Activated naive CD8-positive, alpha-beta T cell treated with anti-CD3 and anti-CD28 coated beads for 36 hours (primary cell): ENCODE results near the gene HOMER1. TPM values are rescaled to one million over a fixed set of nuclear protein-coding genes. Genes with fewer than 3 reads are reported as not detected.

ENCODE experiments used
- DNase-seq: peaks from one replicate; pipeline ENCODE4 v3.0.0; 2021
- H3K27ac Mint-ChIP-seq: one replicate; pipeline ENCODE4 v1.8.0; 2022; ENCODE audit warnings: mild to moderate bottlenecking, moderate library complexity, mixed read lengths
- H3K27me3 Mint-ChIP-seq: one replicate; pipeline ENCODE4 v1.8.0; 2022; ENCODE audit warnings: mild to moderate bottlenecking, mixed read lengths
- H3K36me3 Mint-ChIP-seq: one replicate; pipeline ENCODE4 v1.8.0; 2021; ENCODE audit warnings: mild to moderate bottlenecking, mixed read lengths
- H3K4me1 Mint-ChIP-seq: one replicate; pipeline ENCODE4 v1.8.0; 2021; ENCODE audit warnings: mixed read lengths
- H3K4me3 Mint-ChIP-seq: one replicate; pipeline ENCODE4 v1.8.0; 2022; ENCODE audit warnings: mild to moderate bottlenecking, moderate library complexity, mixed read lengths
- H3K9me3 Mint-ChIP-seq: one replicate; pipeline ENCODE4 v1.8.0; 2022; ENCODE audit warnings: mixed read lengths
- total RNA-seq, 2 experiments: library from RNA; stranded (reverse); gene quantifications; one replicate each; pipeline ENCODE4 v1.2.3, GENCODE V29; 2021

Gene HOMER1
- total RNA-seq, 2 experiments from 2014 or later, result 12.8 to 13.0 TPM

GRCh38 chr5:79487251-79487650 lies 26.7 kb downstream of the HOMER1 start:
- DNase-seq, result no peak
- peaks cover 1% of the 10 kb centered on the region for H3K9me3 Mint-ChIP-seq
- no peaks in the 10 kb centered on the region for H3K27me3 Mint-ChIP-seq
- H3K4me1 Mint-ChIP-seq, result no peaks in the 10 kb centered on the region
- peaks cover 5% of the 10 kb centered on the region for H3K36me3 Mint-ChIP-seq
- H3K27ac Mint-ChIP-seq, result no peak overlapping the region
- H3K4me3 Mint-ChIP-seq, result no peak overlapping the region

- Mint-ChIP-seq H3K27me3 (no peaks in the 10 kb centered on the region), H3K4me1 (no peaks in the 10 kb centered on the region)
Observed at GRCh38 chr5:79486116-79486515, 27.8 kb downstream of the HOMER1 start.

GRCh38 chr5:79484731-79485130 lies 29.2 kb downstream of the HOMER1 start:
- Mint-ChIP-seq H3K27ac (no peak overlapping the region), H3K36me3 (peaks cover 5% of the 10 kb centered on the region), H3K4me1 (no peaks in the 10 kb centered on the region), H3K9me3 (peaks cover 1% of the 10 kb centered on the region), H3K4me3 (no peak overlapping the region), H3K27me3 (no peaks in the 10 kb centered on the region)
- DNase-seq, result no peak

More at GRCh38 chr5:79486116-79486515, 27.8 kb downstream of the HOMER1 start:
- no peak overlapping the region for H3K27ac Mint-ChIP-seq
- no peak for DNase-seq
- H3K4me3 Mint-ChIP-seq, result no peak overlapping the region
- peaks cover 1% of the 10 kb centered on the region for H3K9me3 Mint-ChIP-seq
- H3K36me3 Mint-ChIP-seq, result peaks cover 5% of the 10 kb centered on the region

GRCh38 chr5:79481574-79481973 lies 32.4 kb downstream of the HOMER1 start:
- no peak overlapping the region for H3K4me3 Mint-ChIP-seq

GRCh38 chr5:79480991-79481390 lies 32.9 kb downstream of the HOMER1 start:
- no peaks in the 10 kb centered on the region for H3K27me3 Mint-ChIP-seq
- H3K4me3 Mint-ChIP-seq, result no peak overlapping the region
- DNase-seq, result no peak
- peaks cover 2% of the 10 kb centered on the region for H3K9me3 Mint-ChIP-seq
- H3K4me1 Mint-ChIP-seq, result no peaks in the 10 kb centered on the region
- H3K36me3 Mint-ChIP-seq, result peaks cover 5% of the 10 kb centered on the region
- no peak overlapping the region for H3K27ac Mint-ChIP-seq

More at GRCh38 chr5:79481574-79481973, 32.4 kb downstream of the HOMER1 start:
- no peaks in the 10 kb centered on the region for H3K27me3 Mint-ChIP-seq
- H3K27ac Mint-ChIP-seq, result no peak overlapping the region
- H3K36me3 Mint-ChIP-seq, result peaks cover 5% of the 10 kb centered on the region
- peaks cover 2% of the 10 kb centered on the region for H3K9me3 Mint-ChIP-seq
- no peak for DNase-seq
- no peaks in the 10 kb centered on the region for H3K4me1 Mint-ChIP-seq

GRCh38 chr5:79475152-79475466 lies 38.8 kb downstream of the HOMER1 start:
- Mint-ChIP-seq H3K4me3 (no peak overlapping the region), H3K9me3 (peaks cover 1% of the 10 kb centered on the region), H3K4me1 (no peaks in the 10 kb centered on the region), H3K36me3 (no peaks in the 10 kb centered on the region), H3K27me3 (no peaks in the 10 kb centered on the region), H3K27ac (no peak overlapping the region)
- DNase-seq, result no peak

GRCh38 chr5:79474367-79475151 lies 39.4 kb downstream of the HOMER1 start:
- Mint-ChIP-seq H3K27ac (no peak overlapping the region), H3K27me3 (no peaks in the 10 kb centered on the region), H3K9me3 (peaks cover 1% of the 10 kb centered on the region), H3K4me3 (no peak overlapping the region), H3K36me3 (no peaks in the 10 kb centered on the region), H3K4me1 (no peaks in the 10 kb centered on the region)
- no peak for DNase-seq

- Mint-ChIP-seq H3K4me3 (no peak overlapping the region), H3K27me3 (no peaks in the 10 kb centered on the region), H3K4me1 (no peaks in the 10 kb centered on the region), H3K9me3 (no peaks in the 10 kb centered on the region), H3K36me3 (no peaks in the 10 kb centered on the region), H3K27ac (no peak overlapping the region)
- no peak for DNase-seq
Observed at GRCh38 chr5:79471556-79471955, 42.4 kb downstream of the HOMER1 start.

GRCh38 chr5:79464695-79465332 lies 49.1 kb downstream of the HOMER1 start:
- H3K4me3 Mint-ChIP-seq, result no peak overlapping the region
- no peaks in the 10 kb centered on the region for H3K4me1 Mint-ChIP-seq
- DNase-seq, result no peak
- H3K27me3 Mint-ChIP-seq, result no peaks in the 10 kb centered on the region
- no peak overlapping the region for H3K27ac Mint-ChIP-seq
- H3K36me3 Mint-ChIP-seq, result no peaks in the 10 kb centered on the region
- no peaks in the 10 kb centered on the region for H3K9me3 Mint-ChIP-seq

- no peaks in the 10 kb centered on the region for H3K27me3 Mint-ChIP-seq
- H3K9me3 Mint-ChIP-seq, result no peaks in the 10 kb centered on the region
- no peak overlapping the region for H3K27ac Mint-ChIP-seq
- DNase-seq, result no peak
- no peaks in the 10 kb centered on the region for H3K36me3 Mint-ChIP-seq
- H3K4me3 Mint-ChIP-seq, result no peak overlapping the region
- H3K4me1 Mint-ChIP-seq, result no peaks in the 10 kb centered on the region
Observed at GRCh38 chr5:79464278-79464677, 49.7 kb downstream of the HOMER1 start.

GRCh38 chr5:79459626-79460025 lies 54.3 kb downstream of the HOMER1 start:
- Mint-ChIP-seq H3K27me3 (no peaks in the 10 kb centered on the region), H3K4me3 (no peak overlapping the region), H3K4me1 (peaks cover 4% of the 10 kb centered on the region)

GRCh38 chr5:79456890-79457583 lies 56.9 kb downstream of the HOMER1 start:
- no peaks in the 10 kb centered on the region for H3K27me3 Mint-ChIP-seq

More at GRCh38 chr5:79459626-79460025, 54.3 kb downstream of the HOMER1 start:
- H3K9me3 Mint-ChIP-seq, result no peaks in the 10 kb centered on the region
- DNase-seq, result no peak
- H3K36me3 Mint-ChIP-seq, result peaks cover 2% of the 10 kb centered on the region
- H3K27ac Mint-ChIP-seq, result no peak overlapping the region

GRCh38 chr5:79456400-79456799 lies 57.5 kb downstream of the HOMER1 start:
- H3K4me3 Mint-ChIP-seq, result no peak overlapping the region
- no peaks in the 10 kb centered on the region for H3K27me3 Mint-ChIP-seq
- no peaks in the 10 kb centered on the region for H3K9me3 Mint-ChIP-seq
- H3K36me3 Mint-ChIP-seq, result peaks cover 2% of the 10 kb centered on the region
- no peak for DNase-seq
- H3K27ac Mint-ChIP-seq, result no peak overlapping the region
- H3K4me1 Mint-ChIP-seq, result peaks cover 4% of the 10 kb centered on the region

More at GRCh38 chr5:79456890-79457583, 56.9 kb downstream of the HOMER1 start:
- peaks cover 4% of the 10 kb centered on the region for H3K4me1 Mint-ChIP-seq
- H3K9me3 Mint-ChIP-seq, result no peaks in the 10 kb centered on the region
- no peak overlapping the region for H3K4me3 Mint-ChIP-seq
- H3K36me3 Mint-ChIP-seq, result peaks cover 2% of the 10 kb centered on the region
- H3K27ac Mint-ChIP-seq, result no peak overlapping the region
- no peak for DNase-seq

- peaks cover 2% of the 10 kb centered on the region for H3K36me3 Mint-ChIP-seq
- no peaks in the 10 kb centered on the region for H3K27me3 Mint-ChIP-seq
- H3K9me3 Mint-ChIP-seq, result no peaks in the 10 kb centered on the region
- no peak overlapping the region for H3K4me3 Mint-ChIP-seq
- DNase-seq, result no peak
- no peak overlapping the region for H3K27ac Mint-ChIP-seq
- H3K4me1 Mint-ChIP-seq, result peaks cover 4% of the 10 kb centered on the region
Observed at GRCh38 chr5:79454043-79454442, 59.9 kb downstream of the HOMER1 start.

- peaks cover 5% of the 10 kb centered on the region for H3K36me3 Mint-ChIP-seq
- H3K4me3 Mint-ChIP-seq, result no peak overlapping the region
- no peak overlapping the region for H3K27ac Mint-ChIP-seq
- no peaks in the 10 kb centered on the region for H3K27me3 Mint-ChIP-seq
- H3K4me1 Mint-ChIP-seq, result no peaks in the 10 kb centered on the region
- no peaks in the 10 kb centered on the region for H3K9me3 Mint-ChIP-seq
- DNase-seq, result no peak
Observed at GRCh38 chr5:79448336-79448735, 65.6 kb downstream of the HOMER1 start.
